Loucy (cell line): ENCODE measurements around the gene ARL10.

Experiments
- H2AFZ ChIP-seq: fragments of 200-600 bp; sonication (generic); 2 replicates; pipeline ENCODE4 v1.6.0; 2016; ENCODE audit warnings: antibody characterized with exemption, mild to moderate bottlenecking, low read length, moderate library complexity
- H3F3A ChIP-seq: fragments of 200-600 bp; 2 replicates; pipeline ENCODE4 v1.6.0; 2016; ENCODE audit warnings: antibody characterized with exemption, low read depth, mild to moderate bottlenecking
- H3K27me3 ChIP-seq: fragments of 200-600 bp; sonication (generic); 2 replicates; pipeline ENCODE4 v1.6.1; 2014; ENCODE audit warnings: low read length, mild to moderate bottlenecking; ENCODE audit not compliant: insufficient read depth, poor library complexity, severe bottlenecking
- H3K36me3 ChIP-seq: fragments of 200-600 bp; sonication (generic); 2 replicates; pipeline ENCODE4 v1.6.1; 2016; ENCODE audit warnings: low read length; ENCODE audit not compliant: insufficient read depth
- H3K4me1 ChIP-seq: fragments of 200-600 bp; sonication (generic); 2 replicates; pipeline ENCODE4 v1.5.1; 2014; ENCODE audit warnings: low read length, mild to moderate bottlenecking; ENCODE audit not compliant: insufficient read depth, poor library complexity, severe bottlenecking
- H3K4me2 ChIP-seq: fragments of 200-600 bp; sonication (generic); 2 replicates; pipeline ENCODE4 v1.6.0; 2014; ENCODE audit warnings: antibody characterized with exemption, low read length, low read depth, mild to moderate bottlenecking; ENCODE audit not compliant: poor library complexity, severe bottlenecking
- H3K4me3 ChIP-seq: fragments of 200-600 bp; sonication (generic); 2 replicates; pipeline ENCODE4 v1.5.1; 2014; ENCODE audit warnings: low read length, mild to moderate bottlenecking, mixed read lengths; ENCODE audit not compliant: poor library complexity, severe bottlenecking
- H3K79me2 ChIP-seq: fragments of 200-600 bp; sonication (generic); 2 replicates; pipeline ENCODE4 v1.6.1; 2014; ENCODE audit warnings: low read length; ENCODE audit not compliant: insufficient read depth
- H3K9ac ChIP-seq: fragments of 200-600 bp; sonication (generic); 2 replicates; pipeline ENCODE4 v1.6.0; 2014; ENCODE audit warnings: mild to moderate bottlenecking, low read depth, low read length, moderate library complexity; ENCODE audit not compliant: poor library complexity, severe bottlenecking
- H3K9me2 ChIP-seq: fragments of 200-600 bp; sonication (generic); replicated peaks from 2 replicates; pipeline ENCODE4 v1.6.1; 2016; ENCODE audit warnings: low read depth, low read length, mixed read lengths
- H3K9me3 ChIP-seq: fragments of 200-600 bp; sonication (generic); 2 replicates; pipeline ENCODE4 v1.6.1; 2014; ENCODE audit warnings: mild to moderate bottlenecking, antibody characterized with exemption, low read length, low read depth; ENCODE audit not compliant: insufficient read depth
- H4K20me1 ChIP-seq: fragments of 200-600 bp; sonication (generic); 2 replicates; pipeline ENCODE4 v1.6.0; 2014; ENCODE audit warnings: antibody characterized with exemption, low read length, mild to moderate bottlenecking; ENCODE audit not compliant: insufficient read depth, poor library complexity, severe bottlenecking
- CTCF ChIP-seq: fragments of 200-600 bp; sonication (generic); conservative IDR thresholded peaks from 2 replicates; pipeline ENCODE4 v1.5.1; 2014; ENCODE audit warnings: mild to moderate bottlenecking, antibody characterized with exemption, low read length
- EZH2phosphoT487 ChIP-seq: fragments of 200-600 bp; IDR thresholded peaks from 2 replicates; pipeline ENCODE4 v1.6.1; 2018; ENCODE audit warnings: antibody characterized with exemption, mild to moderate bottlenecking, moderate library complexity, borderline replicate concordance

ARL10 gene

GRCh38 chr5:176368726-176369125, 3.4 kb downstream of the ARL10 start:
- TF ChIP-seq EZH2phosphoT487 (no peak), CTCF (no peak)
- Histone ChIP-seq H3K36me3 (no peaks in the 10 kb centered on the region), H3K9me2 (no peaks in the 10 kb centered on the region), H3K27me3 (no peaks in the 10 kb centered on the region), H3F3A (no peaks in the 10 kb centered on the region), H3K4me2 (no peak overlapping the region), H4K20me1 (no peaks in the 10 kb centered on the region), H3K4me1 (no peaks in the 10 kb centered on the region), H3K79me2 (no peaks in the 10 kb centered on the region), H3K4me3 (no peak overlapping the region), H2AFZ (no peak overlapping the region), H3K9me3 (no peaks in the 10 kb centered on the region), H3K9ac (no peak overlapping the region)

- H3K27me3 ChIP-seq: no peaks in the 10 kb centered on the region
- H3K9me2 ChIP-seq: no peaks in the 10 kb centered on the region
- H3K9me3 ChIP-seq: no peaks in the 10 kb centered on the region
- no peaks in the 10 kb centered on the region for H3K36me3 ChIP-seq
- H3K4me3 ChIP-seq: no peak overlapping the region
- no peak overlapping the region for H3K9ac ChIP-seq
- H4K20me1 ChIP-seq: no peaks in the 10 kb centered on the region
- no peak overlapping the region for H3K4me2 ChIP-seq
- no peak overlapping the region for H2AFZ ChIP-seq
- no peaks in the 10 kb centered on the region for H3F3A ChIP-seq
- no peaks in the 10 kb centered on the region for H3K4me1 ChIP-seq
- TF ChIP-seq EZH2phosphoT487: no peak
- TF ChIP-seq CTCF: no peak
- no peaks in the 10 kb centered on the region for H3K79me2 ChIP-seq
Observed at GRCh38 chr5:176369934-176370711, 4.8 kb downstream of the ARL10 start.

- H3K4me2 ChIP-seq: no peak overlapping the region
- H3K9me3 ChIP-seq: no peaks in the 10 kb centered on the region
- H3K9ac ChIP-seq: no peak overlapping the region
- no peaks in the 10 kb centered on the region for H3F3A ChIP-seq
- no peak overlapping the region for H2AFZ ChIP-seq
- no peaks in the 10 kb centered on the region for H3K9me2 ChIP-seq
- no peaks in the 10 kb centered on the region for H3K27me3 ChIP-seq
- no peaks in the 10 kb centered on the region for H3K4me1 ChIP-seq
- H4K20me1 ChIP-seq: no peaks in the 10 kb centered on the region
- no peaks in the 10 kb centered on the region for H3K79me2 ChIP-seq
- no peaks in the 10 kb centered on the region for H3K36me3 ChIP-seq
- no peak overlapping the region for H3K4me3 ChIP-seq
- TF ChIP-seq CTCF: no peak
- no peak for TF ChIP-seq EZH2phosphoT487
Observed at GRCh38 chr5:176371621-176372539, 6.6 kb downstream of the ARL10 start.
